Esophagus squamous epithelium (tissue), 4 donors: Measurements from ENCODE around the gene SLC6A9.

Experiments
- CTCF ChIP-seq, 6 experiments: fragments of 450-650 bp in 4 of 6; fragments of 200-600 bp in 2 of 6; sonication (generic) in 2 of 6; IDR thresholded peaks; one replicate each; pipeline ENCODE4 v1.5.1; 2016 to 2019; ENCODE audit warnings: antibody characterized with exemption in 6 of 6, mild to moderate bottlenecking in 4 of 6, moderate library complexity in 4 of 6
- POLR2A ChIP-seq, 4 donors: fragments of 450-650 bp; IDR thresholded peaks; one replicate each; pipeline ENCODE4 v1.6.1; 2017; ENCODE audit warnings: antibody characterized with exemption in 4 of 4, mild to moderate bottlenecking in 4 of 4, moderate library complexity in 3 of 4

GRCh38 chr1:44036409-44037139, 5.3 kb upstream of the SLC6A9 start:
- TF ChIP-seq CTCF (IDR thresholded peaks at IDR 0.05), result peak; percentile 73 to 93 (median 86)
- no peak for TF ChIP-seq POLR2A (IDR thresholded peaks at IDR 0.05)
